ENCODE results near the gene THNSL1. TPM values are rescaled to one million over a fixed set of nuclear protein-coding genes. Genes with fewer than 3 reads are reported as not detected.

The THNSL1 gene
- total RNA-seq, 1 donor: 2.9 TPM

DNA sequence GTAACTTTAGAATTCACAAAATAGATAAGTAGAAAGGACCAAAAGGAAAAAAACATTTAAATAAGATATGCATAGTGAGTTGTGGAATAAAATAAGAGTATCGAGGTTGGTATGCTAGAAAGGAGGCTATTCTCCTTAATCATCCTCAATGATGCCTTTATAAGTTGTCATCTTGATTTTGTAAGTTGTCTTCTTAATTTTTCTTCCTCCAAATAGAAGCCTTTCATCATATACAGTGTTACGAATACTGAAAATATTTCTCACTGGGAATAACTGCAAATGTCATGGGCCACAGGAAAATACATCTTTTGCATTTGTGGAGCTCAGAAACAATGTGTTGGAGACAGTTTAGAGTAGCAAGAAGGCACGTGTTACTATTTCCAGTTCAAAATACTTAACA is 32.5 kb upstream of the THNSL1 start:
- H3K79me2 ChIP-seq (ENCODE audit: insufficient read depth, low read length): no peaks in the 10 kb centered on the region
- no peaks in the 10 kb centered on the region for H4K20me1 ChIP-seq (ENCODE audit: insufficient read depth, low read length)
- no peaks in the 10 kb centered on the region for H3K36me3 ChIP-seq (ENCODE audit: insufficient read depth, low read length)
- H3K9me3 ChIP-seq (ENCODE audit: low read depth, low read length): no peaks in the 10 kb centered on the region
- H3K27ac ChIP-seq (ENCODE audit: low read depth, low read length): no peak overlapping the region
- H3K27me3 ChIP-seq (ENCODE audit: insufficient read depth, low read length): no peaks in the 10 kb centered on the region
- H3K4me1 ChIP-seq (ENCODE audit: insufficient read depth, low read length): peaks cover 3% of the 10 kb centered on the region
- H3K4me3 ChIP-seq (ENCODE audit: insufficient read depth, low read length): no peak overlapping the region
- no peak overlapping the region for H3K4me2 ChIP-seq (ENCODE audit: insufficient read depth, low read length)
- no peak overlapping the region for H2AFZ ChIP-seq (ENCODE audit: low read length)
- DNase-seq (ENCODE audit: insufficient read length, low spot score, missing footprints): no peak
- TF ChIP-seq, protein P1, sequence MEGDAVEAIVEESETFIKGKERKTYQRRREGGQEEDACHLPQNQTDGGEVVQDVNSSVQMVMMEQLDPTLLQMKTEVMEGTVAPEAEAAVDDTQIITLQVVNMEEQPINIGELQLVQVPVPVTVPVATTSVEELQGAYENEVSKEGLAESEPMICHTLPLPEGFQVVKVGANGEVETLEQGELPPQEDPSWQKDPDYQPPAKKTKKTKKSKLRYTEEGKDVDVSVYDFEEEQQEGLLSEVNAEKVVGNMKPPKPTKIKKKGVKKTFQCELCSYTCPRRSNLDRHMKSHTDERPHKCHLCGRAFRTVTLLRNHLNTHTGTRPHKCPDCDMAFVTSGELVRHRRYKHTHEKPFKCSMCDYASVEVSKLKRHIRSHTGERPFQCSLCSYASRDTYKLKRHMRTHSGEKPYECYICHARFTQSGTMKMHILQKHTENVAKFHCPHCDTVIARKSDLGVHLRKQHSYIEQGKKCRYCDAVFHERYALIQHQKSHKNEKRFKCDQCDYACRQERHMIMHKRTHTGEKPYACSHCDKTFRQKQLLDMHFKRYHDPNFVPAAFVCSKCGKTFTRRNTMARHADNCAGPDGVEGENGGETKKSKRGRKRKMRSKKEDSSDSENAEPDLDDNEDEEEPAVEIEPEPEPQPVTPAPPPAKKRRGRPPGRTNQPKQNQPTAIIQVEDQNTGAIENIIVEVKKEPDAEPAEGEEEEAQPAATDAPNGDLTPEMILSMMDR (IDR thresholded peaks at IDR 0.05; ENCODE audit: extremely low read depth, low read depth, low read length): no peak

DNA sequence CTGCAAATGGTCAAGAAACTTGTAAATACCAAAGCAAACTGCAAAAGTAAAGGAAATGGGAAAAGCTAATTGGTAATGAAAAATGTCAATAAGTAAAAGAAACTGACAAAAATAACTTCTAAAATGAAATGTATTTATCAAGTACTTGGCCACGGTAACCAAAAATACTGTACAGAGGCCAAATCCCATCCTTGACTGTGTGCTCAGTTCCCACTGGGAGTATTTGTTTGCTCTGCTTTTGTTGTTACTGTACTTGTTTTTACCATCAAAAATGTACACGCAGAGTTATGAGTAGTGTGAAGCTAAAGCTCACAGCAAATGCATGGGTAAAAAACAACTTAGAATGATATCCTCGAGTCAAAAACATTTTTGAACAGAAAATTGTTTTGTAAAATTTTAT is 31.5 kb upstream of the THNSL1 start:
- Histone ChIP-seq H3K27me3 (ENCODE audit: insufficient read depth, low read length) (no peaks in the 10 kb centered on the region), H4K20me1 (ENCODE audit: insufficient read depth, low read length) (no peaks in the 10 kb centered on the region), H2AFZ (ENCODE audit: low read length) (no peak overlapping the region), H3K4me2 (ENCODE audit: insufficient read depth, low read length) (no peak overlapping the region), H3K36me3 (ENCODE audit: insufficient read depth, low read length) (no peaks in the 10 kb centered on the region), H3K79me2 (ENCODE audit: insufficient read depth, low read length) (no peaks in the 10 kb centered on the region), H3K4me3 (ENCODE audit: insufficient read depth, low read length) (no peak overlapping the region), H3K4me1 (ENCODE audit: insufficient read depth, low read length) (peaks cover 3% of the 10 kb centered on the region), H3K9me3 (ENCODE audit: low read depth, low read length) (no peaks in the 10 kb centered on the region), H3K27ac (ENCODE audit: low read depth, low read length) (no peak overlapping the region)
- no peak for DNase-seq (ENCODE audit: insufficient read length, low spot score, missing footprints)
- TF ChIP-seq, protein P1 (IDR thresholded peaks at IDR 0.05; ENCODE audit: extremely low read depth, low read depth, low read length): no peak

DNA sequence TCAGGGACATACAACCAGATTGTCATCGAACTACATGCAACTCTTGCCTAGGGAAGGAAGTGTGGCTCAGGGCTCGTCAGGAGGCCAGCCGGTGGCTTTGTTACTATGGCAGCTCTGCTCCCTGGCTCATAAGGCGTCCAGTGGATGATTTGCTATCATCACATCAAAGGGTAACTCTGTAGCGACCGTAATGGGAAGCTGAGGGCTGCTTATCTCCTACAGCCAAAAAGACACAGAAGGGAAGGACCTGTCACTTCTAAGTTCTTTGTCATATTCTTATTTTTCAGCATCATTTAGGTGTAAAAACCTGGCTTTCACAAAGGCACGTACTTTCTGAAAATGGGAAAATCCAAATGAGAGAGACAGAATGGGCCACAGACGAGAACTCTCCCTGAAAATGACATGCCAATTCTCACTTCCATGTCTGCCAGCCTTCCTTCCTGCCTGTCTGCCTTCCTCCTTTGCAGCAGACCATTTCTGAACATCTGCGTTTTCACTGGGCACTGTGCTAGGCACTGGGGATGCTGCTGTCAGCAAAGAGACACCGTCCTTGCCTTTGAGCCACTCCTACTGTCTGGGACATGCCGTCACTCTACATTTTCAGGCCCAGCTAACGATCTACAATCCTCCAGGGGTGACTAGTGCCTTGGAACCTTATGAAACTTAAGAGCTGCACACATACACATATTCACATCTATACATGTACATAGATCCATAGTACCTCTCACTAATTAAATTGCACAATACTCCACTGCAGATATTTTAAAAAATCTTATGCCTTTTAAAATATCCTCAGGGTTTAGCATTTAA is 27.4 kb upstream of the THNSL1 start:
- no peak overlapping the region for H3K4me2 ChIP-seq (ENCODE audit: insufficient read depth, low read length)
- H3K4me1 ChIP-seq (ENCODE audit: insufficient read depth, low read length): peaks cover 1% of the 10 kb centered on the region
- peak; percentile 51 for DNase-seq (ENCODE audit: insufficient read length, low spot score, missing footprints)
- no peaks in the 10 kb centered on the region for H3K9me3 ChIP-seq (ENCODE audit: low read depth, low read length)
- no peaks in the 10 kb centered on the region for H4K20me1 ChIP-seq (ENCODE audit: insufficient read depth, low read length)
- no peak overlapping the region for H3K4me3 ChIP-seq (ENCODE audit: insufficient read depth, low read length)
- TF ChIP-seq, protein P1 (IDR thresholded peaks at IDR 0.05; ENCODE audit: extremely low read depth, low read depth, low read length): no peak
- H3K36me3 ChIP-seq (ENCODE audit: insufficient read depth, low read length): no peaks in the 10 kb centered on the region
- no peaks in the 10 kb centered on the region for H3K79me2 ChIP-seq (ENCODE audit: insufficient read depth, low read length)
- no peak overlapping the region for H3K27ac ChIP-seq (ENCODE audit: low read depth, low read length)
- no peaks in the 10 kb centered on the region for H3K27me3 ChIP-seq (ENCODE audit: insufficient read depth, low read length)
- peak overlapping the region; percentile 32 for H2AFZ ChIP-seq (ENCODE audit: low read length)

DNA sequence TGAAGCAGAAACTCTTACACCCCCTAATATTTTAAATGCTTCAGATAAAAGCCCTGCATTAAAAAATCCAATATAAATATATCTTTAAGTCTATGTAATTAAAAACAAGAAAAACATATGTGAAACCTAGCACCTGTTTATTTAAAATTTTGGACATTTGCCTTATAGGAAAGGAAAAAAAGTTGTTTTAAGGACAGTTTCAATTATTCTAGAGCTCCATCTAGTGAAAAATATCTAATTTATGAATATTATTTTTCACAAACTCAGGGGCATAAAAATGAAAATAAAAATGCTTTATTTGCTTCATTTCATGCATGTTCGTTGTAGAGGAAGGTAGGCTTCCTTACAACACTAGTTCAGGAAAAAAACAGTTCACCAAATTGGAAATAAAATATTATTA is 26.5 kb upstream of the THNSL1 start:
- no peaks in the 10 kb centered on the region for H3K79me2 ChIP-seq (ENCODE audit: insufficient read depth, low read length)
- no peaks in the 10 kb centered on the region for H3K36me3 ChIP-seq (ENCODE audit: insufficient read depth, low read length)
- no peak overlapping the region for H3K4me3 ChIP-seq (ENCODE audit: insufficient read depth, low read length)
- H2AFZ ChIP-seq (ENCODE audit: low read length): no peak overlapping the region
- TF ChIP-seq, protein P1 (IDR thresholded peaks at IDR 0.05; ENCODE audit: extremely low read depth, low read depth, low read length): peak; percentile 25
- H3K9me3 ChIP-seq (ENCODE audit: low read depth, low read length): no peaks in the 10 kb centered on the region
- H3K4me1 ChIP-seq (ENCODE audit: insufficient read depth, low read length): no peaks in the 10 kb centered on the region
- no peak overlapping the region for H3K4me2 ChIP-seq (ENCODE audit: insufficient read depth, low read length)
- no peaks in the 10 kb centered on the region for H3K27me3 ChIP-seq (ENCODE audit: insufficient read depth, low read length)
- H3K27ac ChIP-seq (ENCODE audit: low read depth, low read length): no peak overlapping the region
- no peaks in the 10 kb centered on the region for H4K20me1 ChIP-seq (ENCODE audit: insufficient read depth, low read length)
- no peak for DNase-seq (ENCODE audit: insufficient read length, low spot score, missing footprints)
